Body of pancreas (tissue), 4 donors: Measurements from ENCODE around the gene MYMX. TPM values are rescaled to one million over a fixed set of nuclear protein-coding genes. Genes with fewer than 3 reads are reported as not detected.
"Not testable (repeated sequence)": the region's sequence is repeated elsewhere in the genome, so short reads cannot be mapped to it uniquely, and the experiment has no call there.

Source experiments
- ATAC-seq: fragments of 150-250 bp; one replicate; pipeline ENCODE4 v1.9.1; 2016
- DNase-seq, 4 donors: peaks; one replicate each; pipeline ENCODE4 v3.0.0-alpha.2; 2019
- H3K27ac ChIP-seq, 4 donors: fragments of 200-600 bp; sonication (generic); 1 replicate in 3 of 4; 2 replicates in 1 of 4; pipeline versions ENCODE4 v1.5.1 to v1.6.1; 2016 to 2019; ENCODE audit warnings: mild to moderate bottlenecking in 1 of 4, mixed read lengths in 1 of 4, moderate library complexity in 1 of 4
- H3K27me3 ChIP-seq, 2 donors: fragments of 200-600 bp; sonication (generic); one replicate each; pipeline ENCODE4 v1.6.0; 2016; ENCODE audit warnings: mild to moderate bottlenecking in 1 of 2
- H3K36me3 ChIP-seq, 2 donors: fragments of 200-600 bp; sonication (generic); replicated peaks in 1 of 2; 2 replicates each; pipeline ENCODE4 v1.5.1; 2016; ENCODE audit warnings: low read depth in 2 of 2; ENCODE audit not compliant: insufficient read depth in 1 of 2
- H3K4me1 ChIP-seq: fragments of 200-600 bp; sonication (generic); one replicate; pipeline ENCODE4 v1.6.0; 2016
- H3K4me3 ChIP-seq, 2 donors: fragments of 200-600 bp; sonication (generic); 1 replicate in 1 of 2; 2 replicates in 1 of 2; pipeline ENCODE4 v1.5.1; 2016 to 2019
- H3K9me3 ChIP-seq, 3 donors: fragments of 200-600 bp; sonication (generic); 1 replicate in 2 of 3; 2 replicates in 1 of 3; pipeline ENCODE4 v1.5.1; 2016
- CTCF ChIP-seq, 7 experiments: fragments of 450-650 bp in 4 of 7; fragments of 200-600 bp in 3 of 7; sonication (generic) in 3 of 7; IDR thresholded peaks; one replicate each; pipeline ENCODE4 v1.5.1; 2016 to 2019; ENCODE audit warnings: antibody characterized with exemption in 7 of 7
- POLR2A ChIP-seq, 3 donors: fragments of 450-650 bp; IDR thresholded peaks; one replicate each; pipeline ENCODE4 v1.6.1; 2016; ENCODE audit warnings: antibody characterized with exemption in 3 of 3, mild to moderate bottlenecking in 2 of 3
- WGBS, 2 donors: methylation state at CpG; one replicate each; pipeline ENCODE4 v1.1.5; 2017; 5-methylcytosine and 5-hydroxymethylcytosine counted together
- intact Hi-C: fragments of 100-400 bp; cut with DNase I; formaldehyde crosslinking; loops from one replicate; pipeline ENCODE4 v1.15.1; 2023
- total RNA-seq, 2 donors: library from RNA; depleted of rRNA; stranded (reverse); fragments of >200 nt; gene quantifications; one replicate each; pipeline ENCODE4 v1.1.0, GENCODE V29; 2016

Gene MYMX
- total RNA-seq, 2 donors from 2014 or later, result 4.2 TPM; not detected in 1

DNA sequence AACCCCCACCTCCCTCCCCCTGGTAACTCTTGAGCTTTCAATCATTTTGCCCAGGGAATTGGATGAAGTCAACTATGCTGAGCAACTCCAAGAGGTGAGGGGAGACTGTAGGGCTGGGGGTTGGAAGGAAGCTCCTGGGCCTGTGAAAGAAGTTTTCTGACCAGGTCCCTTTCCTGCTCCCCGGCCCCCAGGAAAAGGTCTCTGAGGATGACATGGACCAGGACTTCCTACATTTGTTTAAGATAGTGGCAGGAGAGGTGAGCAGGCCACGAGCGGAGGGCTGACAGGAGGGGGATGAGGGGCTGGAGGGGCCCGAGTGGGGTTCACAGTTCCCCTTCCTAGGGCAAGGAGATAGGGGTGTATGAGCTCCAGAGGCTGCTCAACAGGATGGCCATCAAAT is 36.3 kb upstream of the MYMX start:
- H3K27ac ChIP-seq, result no peak overlapping the region
- intact Hi-C loops, result no loop called here
- WGBS, 2 donors, result 85 to 93% methylated on average over 4 of the region's 4 CpGs
- H3K36me3 ChIP-seq, result no peaks in the 10 kb centered on the region
- DNase-seq, result no peak
- H3K9me3 ChIP-seq, result no peaks in the 10 kb centered on the region
- ATAC-seq, result no peak
- H3K4me3 ChIP-seq, result no peak overlapping the region
- no peaks in the 10 kb centered on the region for H3K4me1 ChIP-seq
- H3K27me3 ChIP-seq, result no peaks in the 10 kb centered on the region
- TF ChIP-seq POLR2A (IDR thresholded peaks at IDR 0.05), result no peak
- no peak for TF ChIP-seq CTCF (IDR thresholded peaks at IDR 0.05)

DNA sequence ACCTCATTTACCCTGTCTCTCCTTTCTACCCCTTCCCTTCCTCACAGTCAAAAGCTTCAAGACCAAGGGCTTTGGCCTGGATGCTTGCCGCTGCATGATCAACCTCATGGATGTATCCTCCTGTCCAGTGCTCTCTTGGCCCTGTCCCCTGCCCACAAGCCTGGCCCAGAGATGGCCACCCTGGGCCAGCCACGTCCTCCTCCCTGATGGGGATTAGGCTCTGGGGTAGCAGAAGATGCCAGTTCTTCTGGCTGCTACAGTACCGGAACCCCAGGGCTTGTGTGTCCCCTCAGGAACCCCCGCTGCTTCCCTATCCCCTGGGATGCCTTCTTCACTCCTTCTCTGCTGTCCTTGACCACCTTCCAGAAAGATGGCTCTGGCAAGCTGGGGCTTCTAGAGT is 35.8 kb upstream of the MYMX start:
- DNase-seq, result no peak
- no peak for ATAC-seq
- Histone ChIP-seq H3K4me3 (no peak overlapping the region), H3K27ac (no peak overlapping the region), H3K9me3 (no peaks in the 10 kb centered on the region), H3K36me3 (no peaks in the 10 kb centered on the region), H3K4me1 (no peaks in the 10 kb centered on the region), H3K27me3 (no peaks in the 10 kb centered on the region)
- intact Hi-C loops, result no loop called here
- no peak for TF ChIP-seq POLR2A (IDR thresholded peaks at IDR 0.05)
- 90 to 98% methylated on average over 3 to 4 of the region's 4 CpGs for WGBS, 2 donors

DNA sequence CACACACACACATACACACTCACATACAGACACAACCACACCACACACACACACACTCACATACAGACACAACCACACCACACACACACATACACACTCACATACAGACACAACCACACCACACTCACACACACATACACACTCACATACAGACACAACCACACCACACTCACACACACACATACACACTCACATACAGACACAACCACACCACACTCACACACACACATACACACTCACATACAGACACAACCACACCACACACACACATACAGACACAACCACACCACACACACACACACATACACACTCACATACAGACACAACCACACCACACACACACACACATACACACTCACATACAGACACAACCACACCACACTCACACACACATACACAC is 34.9 kb upstream of the MYMX start:
- intact Hi-C loops, DNase-seq, H3K9me3 ChIP-seq, ATAC-seq, H3K36me3 ChIP-seq, H3K4me1 ChIP-seq, H3K4me3 ChIP-seq, H3K27me3 ChIP-seq, H3K27ac ChIP-seq: not testable (repeated sequence)

- DNase-seq (no peak), ATAC-seq (no peak)
- TF ChIP-seq POLR2A (IDR thresholded peaks at IDR 0.05) (no peak), CTCF (IDR thresholded peaks at IDR 0.05) (no peak)
- WGBS, 2 donors, result 90% methylated on average over 4 of the region's 4 CpGs
- intact Hi-C loops, result no loop called here
- Histone ChIP-seq H3K4me3 (no peak overlapping the region), H3K27me3 (no peaks in the 10 kb centered on the region), H3K9me3 (no peaks in the 10 kb centered on the region), H3K27ac (no peak overlapping the region), H3K36me3 (no peaks in the 10 kb centered on the region), H3K4me1 (no peaks in the 10 kb centered on the region)
These were observed 33.8 kb upstream of the MYMX start for GRCh38 chr6:44182911-44183390.

DNA sequence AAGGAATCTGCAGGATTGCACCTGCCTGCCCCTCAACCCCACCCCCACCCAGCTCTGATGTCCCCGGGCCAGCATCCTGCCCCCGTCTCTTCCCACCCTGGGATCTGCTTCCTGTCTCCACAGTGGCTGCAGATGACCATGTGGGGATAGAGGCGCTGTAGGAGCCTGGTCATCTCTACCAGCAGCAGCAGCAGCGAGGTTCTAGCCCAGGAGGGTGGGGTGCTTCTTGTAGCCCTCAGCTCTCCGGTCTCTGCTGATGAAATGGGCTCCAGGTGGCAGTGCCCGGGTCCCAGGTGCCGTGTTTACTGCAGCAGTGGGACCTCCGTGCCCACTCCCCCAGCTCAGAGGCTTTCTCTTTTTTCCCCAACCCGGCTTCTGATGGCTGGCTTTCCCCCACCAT is 32.9 kb upstream of the MYMX start:
- ATAC-seq, result no peak
- Histone ChIP-seq H3K27me3 (no peaks in the 10 kb centered on the region), H3K4me3 (no peak overlapping the region), H3K9me3 (no peaks in the 10 kb centered on the region), H3K27ac (no peak overlapping the region), H3K36me3 (no peaks in the 10 kb centered on the region), H3K4me1 (no peaks in the 10 kb centered on the region)
- 68 to 70% methylated on average over 5 to 8 of the region's 9 CpGs for WGBS, 2 donors
- TF ChIP-seq CTCF (IDR thresholded peaks at IDR 0.05) (no peak), POLR2A (IDR thresholded peaks at IDR 0.05) (no peak)
- DNase-seq, result no peak
- intact Hi-C loops, result no loop called here

- DNase-seq, ATAC-seq: not testable (repeated sequence)
These were observed 31.4 kb upstream of the MYMX start for GRCh38 chr6:44185356-44185755.

More at GRCh38 chr6:44185356-44185755, 31.4 kb upstream of the MYMX start:
- H3K27ac ChIP-seq, H3K4me1 ChIP-seq, intact Hi-C loops, H3K36me3 ChIP-seq, H3K4me3 ChIP-seq, H3K27me3 ChIP-seq, H3K9me3 ChIP-seq: not testable (repeated sequence)
- WGBS, 2 donors, result 70 to 74% methylated on average over 7 of the region's 7 CpGs
